Esophagus squamous epithelium (tissue), 4 donors: Measurements from ENCODE around the gene GPR83.

Experiments
- CTCF ChIP-seq, 6 experiments: fragments of 450-650 bp in 4 of 6; fragments of 200-600 bp in 2 of 6; sonication (generic) in 2 of 6; IDR thresholded peaks; one replicate each; pipeline ENCODE4 v1.5.1; 2016 to 2019; ENCODE audit warnings: antibody characterized with exemption in 6 of 6, mild to moderate bottlenecking in 4 of 6, moderate library complexity in 4 of 6
- POLR2A ChIP-seq, 4 donors: fragments of 450-650 bp; IDR thresholded peaks; one replicate each; pipeline ENCODE4 v1.6.1; 2017; ENCODE audit warnings: antibody characterized with exemption in 4 of 4, mild to moderate bottlenecking in 4 of 4, moderate library complexity in 3 of 4

DNA sequence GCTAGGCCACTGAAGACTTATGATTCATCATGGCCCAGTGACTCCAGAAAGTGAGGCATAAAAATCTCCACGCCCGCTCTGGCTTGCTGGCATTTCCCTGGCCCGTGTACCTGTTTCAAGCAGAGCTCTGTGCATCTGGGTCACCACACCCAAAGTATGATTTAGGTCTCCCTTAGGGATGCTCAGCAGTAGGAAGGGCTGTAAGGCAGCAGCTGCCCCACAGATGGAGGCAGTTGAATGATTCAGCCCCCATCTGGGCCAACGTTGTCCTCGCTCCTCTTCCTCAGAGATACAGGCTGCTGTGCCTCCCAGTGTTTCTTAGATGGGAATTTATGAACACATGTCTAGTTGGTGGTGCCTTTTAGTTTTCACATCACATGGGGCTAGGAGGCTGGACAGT lies 21.6 kb downstream of the GPR83 start:
- TF ChIP-seq CTCF (IDR thresholded peaks at IDR 0.05) = no peak
- no peak for TF ChIP-seq POLR2A (IDR thresholded peaks at IDR 0.05)
